Fibroblast of lung (primary cell): ENCODE data around the gene ADGRD1.

Experiments
- EZH2 ChIP-seq: IDR thresholded peaks from 2 replicates; pipeline ENCODE4 v1.5.1; 2012; ENCODE audit warnings: low read length, control low read depth, mild to moderate bottlenecking; ENCODE audit errors: missing control alignments
- TF ChIP-seq, protein P1 (sequence below), 2 donors: IDR thresholded peaks in 1 of 2; conservative IDR thresholded peaks in 1 of 2; 1 replicate in 1 of 2; 2 replicates in 1 of 2; pipeline ENCODE4 v1.5.1; 2011 to 2012; ENCODE audit warnings: low read length in 2 of 2, control low read depth in 1 of 2, inconsistent platforms in 1 of 2, low read depth in 1 of 2, mild to moderate bottlenecking in 1 of 2

DNA sequence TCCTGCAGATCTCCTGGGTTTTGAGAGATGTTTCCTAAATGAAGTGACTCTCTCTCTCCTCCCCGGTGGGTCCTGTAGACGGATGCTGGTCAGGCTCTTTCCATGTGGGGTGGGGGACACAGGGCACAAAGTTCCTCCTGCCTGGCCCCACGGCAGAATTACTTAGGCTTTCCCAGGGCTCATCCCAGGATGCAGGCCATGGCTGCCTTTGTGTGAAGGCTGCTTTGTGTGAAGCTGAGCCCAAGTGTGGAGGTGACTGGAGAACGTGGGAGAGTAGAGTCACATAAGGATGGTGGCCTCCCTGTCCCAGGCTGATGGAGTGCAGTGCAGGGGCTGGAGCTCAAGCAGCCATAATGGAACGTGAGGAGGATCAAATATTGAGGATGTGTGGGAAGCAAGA lies 200.2 kb downstream of the ADGRD1 start:
- TF ChIP-seq, protein P1, sequence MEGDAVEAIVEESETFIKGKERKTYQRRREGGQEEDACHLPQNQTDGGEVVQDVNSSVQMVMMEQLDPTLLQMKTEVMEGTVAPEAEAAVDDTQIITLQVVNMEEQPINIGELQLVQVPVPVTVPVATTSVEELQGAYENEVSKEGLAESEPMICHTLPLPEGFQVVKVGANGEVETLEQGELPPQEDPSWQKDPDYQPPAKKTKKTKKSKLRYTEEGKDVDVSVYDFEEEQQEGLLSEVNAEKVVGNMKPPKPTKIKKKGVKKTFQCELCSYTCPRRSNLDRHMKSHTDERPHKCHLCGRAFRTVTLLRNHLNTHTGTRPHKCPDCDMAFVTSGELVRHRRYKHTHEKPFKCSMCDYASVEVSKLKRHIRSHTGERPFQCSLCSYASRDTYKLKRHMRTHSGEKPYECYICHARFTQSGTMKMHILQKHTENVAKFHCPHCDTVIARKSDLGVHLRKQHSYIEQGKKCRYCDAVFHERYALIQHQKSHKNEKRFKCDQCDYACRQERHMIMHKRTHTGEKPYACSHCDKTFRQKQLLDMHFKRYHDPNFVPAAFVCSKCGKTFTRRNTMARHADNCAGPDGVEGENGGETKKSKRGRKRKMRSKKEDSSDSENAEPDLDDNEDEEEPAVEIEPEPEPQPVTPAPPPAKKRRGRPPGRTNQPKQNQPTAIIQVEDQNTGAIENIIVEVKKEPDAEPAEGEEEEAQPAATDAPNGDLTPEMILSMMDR (conservative IDR thresholded peaks at IDR 0.05 in 1 of 2, IDR thresholded peaks at IDR 0.05 in 1 of 2; ENCODE audit: low read depth in 1 of 2, low read length in 2 of 2), result no peak
- no peak for TF ChIP-seq EZH2
